HCT116 (cell line): ENCODE measurements around the gene LIMA1. TPM values are rescaled to one million over a fixed set of nuclear protein-coding genes. Genes with fewer than 3 reads are reported as not detected.
"Not testable (repeated sequence)": the region's sequence is repeated elsewhere in the genome, so short reads cannot be mapped to it uniquely, and the experiment has no call there.

Experiments
- ATAC-seq: fragments of 200-7000 bp; cut with Tn5 transposase; 2 replicates; pipeline ENCODE4 v1.9.1; 2020; ENCODE audit warnings: mild to moderate bottlenecking, moderate library complexity
- BruUV-seq: library from RNA; stranded (reverse); fragments of 400-500 nt; replicated peaks from 2 replicates; lab custom pipeline; 2021; lab: Mats Ljungman, UMichigan
- CTCF ChIA-PET: fragments of 300-600 bp; sonication (Branson Sonifier 250); formaldehyde crosslinking; loops from one replicate; lab custom pipeline; 2021; ENCODE audit warnings: antibody characterized with exemption; lab: Charles Lee
- POLR2A ChIA-PET: fragments of 300-600, 350-600 bp; sonication (Branson Sonifier 250); formaldehyde crosslinking; loops from one replicate; lab custom pipeline; 2021; ENCODE audit warnings: antibody characterized with exemption; lab: Charles Lee
- RAD21 ChIA-PET, 2 experiments: fragments of 300-600 bp; sonication (Branson Sonifier 250); formaldehyde crosslinking; loops; one replicate each; lab custom pipeline; 2023; ENCODE audit warnings: low total read pairs in 2 of 2; ENCODE audit not compliant: uncharacterized antibody in 2 of 2, unreplicated experiment in 2 of 2, low non-redundant PET in 1 of 2; lab: Charles Lee
- DNase-seq: peaks from one replicate; pipeline ENCODE4 v3.0.0-alpha.2; 2010; ENCODE audit warnings: low read depth, low spot score
- H2AFZ ChIP-seq: fragments of 200-600 bp; shearing (Covaris generic), sonication (generic); 2 replicates; pipeline ENCODE4 v1.6.1; 2017; ENCODE audit warnings: low read depth, mixed run types, mixed read lengths, antibody characterized with exemption, low read length; ENCODE audit not compliant: poor library complexity, severe bottlenecking
- H3K27ac ChIP-seq: 2 replicates; pipeline ENCODE4 v1.5.1; 2012; ENCODE audit warnings: low read depth, low read length
- H3K27me3 ChIP-seq: fragments of 200-600 bp; sonication (generic); 2 replicates; pipeline ENCODE4 v1.6.1; 2016; ENCODE audit warnings: mixed run types, low read length, mixed read lengths; ENCODE audit not compliant: insufficient read depth
- H3K36me3 ChIP-seq, 2 experiments: fragments of 200-500 bp in 1 of 2; fragments of 200-600 bp in 1 of 2; sonication (Bioruptor generic) in 1 of 2; sonication (generic) in 1 of 2; 2 replicates each; pipeline versions ENCODE4 v1.5.1 to v1.6.1; 2014 to 2016; ENCODE audit warnings: low read length in 2 of 2, inconsistent platforms in 1 of 2, mixed read lengths in 1 of 2, mixed run types in 1 of 2; ENCODE audit not compliant: insufficient read depth in 2 of 2, control insufficient read depth in 1 of 2
- H3K4me1 ChIP-seq, 2 experiments: fragments of 200-600 bp in 1 of 2; sonication (generic) in 1 of 2; 2 replicates each; pipeline versions ENCODE4 v1.5.1 to v1.6.1; 2012 to 2017; ENCODE audit warnings: low read length in 2 of 2, inconsistent platforms in 1 of 2, mild to moderate bottlenecking in 1 of 2, mixed read lengths in 1 of 2, mixed run types in 1 of 2, moderate library complexity in 1 of 2; ENCODE audit not compliant: insufficient read depth in 2 of 2, control insufficient read depth in 1 of 2
- H3K4me2 ChIP-seq: fragments of 200-600 bp; sonication (generic); 2 replicates; pipeline ENCODE4 v1.6.1; 2017; ENCODE audit warnings: mixed run types, low read length, mixed read lengths
- H3K4me3 ChIP-seq, 2 experiments: fragments of 200-600 bp in 1 of 2; sonication (generic) in 1 of 2; replicated peaks in 1 of 2; 2 replicates each; pipeline ENCODE4 v1.5.1; 2011 to 2016; ENCODE audit warnings: low read length in 2 of 2, control low read depth in 1 of 2, low read depth in 1 of 2, mild to moderate bottlenecking in 1 of 2, mixed read lengths in 1 of 2, mixed run types in 1 of 2
- H3K79me2 ChIP-seq: fragments of 200-600 bp; sonication (generic); 2 replicates; pipeline ENCODE4 v1.6.1; 2017; ENCODE audit warnings: mild to moderate bottlenecking, mixed run types, low read length, moderate library complexity, mixed read lengths; ENCODE audit not compliant: insufficient read depth
- H3K9ac ChIP-seq: fragments of 200-600 bp; sonication (generic); 2 replicates; pipeline ENCODE4 v1.6.1; 2016; ENCODE audit warnings: low read length, mixed read lengths
- H3K9me2 ChIP-seq: fragments of 200-600 bp; sonication (generic), shearing (Covaris generic); 2 replicates; pipeline ENCODE4 v1.6.1; 2017; ENCODE audit warnings: mixed run types, mild to moderate bottlenecking, moderate library complexity; ENCODE audit not compliant: insufficient read depth
- H3K9me3 ChIP-seq, 2 experiments: fragments of 200-500 bp in 1 of 2; fragments of 200-600 bp in 1 of 2; sonication (Bioruptor generic) in 1 of 2; sonication (generic) in 1 of 2; 2 replicates each; pipeline ENCODE4 v1.6.1; 2014 to 2017; ENCODE audit warnings: low read length in 2 of 2, mixed read lengths in 2 of 2, inconsistent platforms in 1 of 2, low read depth in 1 of 2, mild to moderate bottlenecking in 1 of 2, mixed run types in 1 of 2, moderate library complexity in 1 of 2; ENCODE audit not compliant: control insufficient read depth in 1 of 2, insufficient read depth in 1 of 2
- H4K20me1 ChIP-seq: fragments of 200-600 bp; sonication (generic), shearing (Covaris generic); 2 replicates; pipeline ENCODE4 v1.6.1; 2017; ENCODE audit warnings: mixed run types, mild to moderate bottlenecking, moderate library complexity; ENCODE audit not compliant: insufficient read depth
- EGR1 ChIP-seq: IDR thresholded peaks from 2 replicates; pipeline ENCODE4 v1.6.1; 2012; ENCODE audit warnings: low read depth
- FOSL1 ChIP-seq: IDR thresholded peaks from 2 replicates; pipeline ENCODE4 v1.6.1; 2012; ENCODE audit warnings: low read depth
- JUND ChIP-seq: IDR thresholded peaks from 2 replicates; pipeline ENCODE4 v1.6.1; 2012
- REST ChIP-seq: IDR thresholded peaks from 2 replicates; pipeline ENCODE4 v1.6.1; 2012; ENCODE audit warnings: low read depth
- SP1 ChIP-seq: IDR thresholded peaks from 2 replicates; pipeline ENCODE4 v1.6.1; 2012; ENCODE audit warnings: low read depth
- SRF ChIP-seq: IDR thresholded peaks from 2 replicates; pipeline ENCODE4 v1.6.1; 2012; ENCODE audit warnings: low read depth
- intact Hi-C: fragments of 100-400 bp; cut with micrococcal nuclease; formaldehyde crosslinking; loops from 2 replicates; pipeline ENCODE4 v1.10.0; 2022
- total RNA-seq: library from RNA; stranded (reverse); gene quantifications from one replicate; pipeline ENCODE4 v1.2.1, GENCODE V29; 2021; ENCODE audit not compliant: unreplicated experiment
- TF ChIP-seq, protein P1 (sequence below): IDR thresholded peaks from 2 replicates; pipeline ENCODE4 v1.6.1; 2012

LIMA1 gene
- total RNA-seq, 1 experiment from 2014 or later: 79.6 TPM

DNA sequence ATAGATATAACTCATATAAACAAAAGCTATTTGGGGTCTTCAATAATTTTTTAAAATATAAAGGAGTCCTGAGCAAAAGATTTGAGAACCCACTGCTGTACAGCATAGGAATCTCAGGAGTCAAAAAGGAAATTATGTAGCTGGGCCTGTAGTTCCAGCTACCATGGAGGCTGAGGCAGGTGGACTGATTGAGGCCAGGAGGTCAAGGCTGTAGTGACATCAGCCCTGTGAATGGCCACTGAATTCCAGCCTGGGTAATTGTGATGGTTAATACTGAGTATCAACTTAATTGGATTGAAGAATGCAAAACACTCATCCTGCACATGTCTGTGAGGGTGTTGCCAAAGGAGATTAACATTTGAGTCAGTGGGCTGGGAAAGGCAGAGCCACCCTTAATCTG is 126.7 kb downstream of the LIMA1 start:
- peaks cover 0 to 4% of the 10 kb centered on the region in 2 experiments; a peak in 1 of 4 replicates for H3K4me1 ChIP-seq
- intact Hi-C loops: no loop called here
- BruUV-seq: no TSS peak
- no peaks in the 10 kb centered on the region for H3K9me2 ChIP-seq
- CTCF ChIA-PET: interaction anchor here (0.6 to 1.8 kb wide), 2 partner anchors 45 to 68 kb away, joined by 3 to 4 read pairs; partner anchors contain the start of gene COX14
- H3K9ac ChIP-seq: no peak overlapping the region
- RAD21 ChIA-PET: no interaction called here
- H2AFZ ChIP-seq: no peak overlapping the region
- no peaks in the 10 kb centered on the region for H3K27me3 ChIP-seq
- no peak overlapping the region for H3K4me2 ChIP-seq
- no peaks in the 10 kb centered on the region for H4K20me1 ChIP-seq
- no peak for ATAC-seq
- H3K27ac ChIP-seq: no peak overlapping the region
- POLR2A ChIA-PET: no interaction called here
- H3K4me3 ChIP-seq: no peak overlapping the region
- no peaks in the 10 kb centered on the region for H3K9me3 ChIP-seq
- no peaks in the 10 kb centered on the region for H3K36me3 ChIP-seq
- DNase-seq: no peak
- H3K79me2 ChIP-seq: peaks cover 17% of the 10 kb centered on the region; the same call in 1 of the 2 replicates
- TF ChIP-seq SP1 (no peak), SRF (no peak), FOSL1 (no peak), JUND (no peak), REST (no peak), EGR1 (no peak)
- TF ChIP-seq, protein P1, sequence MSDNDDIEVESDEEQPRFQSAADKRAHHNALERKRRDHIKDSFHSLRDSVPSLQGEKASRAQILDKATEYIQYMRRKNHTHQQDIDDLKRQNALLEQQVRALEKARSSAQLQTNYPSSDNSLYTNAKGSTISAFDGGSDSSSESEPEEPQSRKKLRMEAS: no peak

DNA sequence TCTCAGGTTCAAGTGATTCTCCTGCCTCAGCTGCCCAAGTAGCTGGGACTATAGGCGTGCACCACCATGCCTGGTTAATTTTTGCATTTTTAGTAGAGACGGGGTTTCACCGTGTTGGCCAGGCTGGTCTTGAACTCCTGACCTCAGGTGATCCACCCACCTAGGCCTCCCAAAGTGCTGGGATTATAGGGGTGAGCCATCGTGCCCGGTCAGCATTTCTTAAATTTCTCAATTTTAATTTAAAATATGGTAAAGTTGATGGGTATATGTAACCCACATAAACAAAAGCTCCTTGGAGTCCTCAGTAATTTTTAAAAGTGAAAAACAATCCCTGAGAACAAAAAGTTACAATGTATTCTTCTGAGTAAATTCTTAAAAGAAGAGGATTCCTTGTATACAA is 128.4 kb downstream of the LIMA1 start:
- RAD21 ChIA-PET: interaction anchor here in 1 of 2 experiments (0.7 kb wide), 1 partner anchor 39 kb away, joined by 7 read pairs; no protein-coding TSS in a partner anchor
- H3K9me3 ChIP-seq, POLR2A ChIA-PET, H3K36me3 ChIP-seq, BruUV-seq, CTCF ChIA-PET, H3K4me2 ChIP-seq, H3K27me3 ChIP-seq, H3K9ac ChIP-seq, H3K4me1 ChIP-seq, H2AFZ ChIP-seq, H4K20me1 ChIP-seq, H3K27ac ChIP-seq, DNase-seq, ATAC-seq, intact Hi-C loops, H3K9me2 ChIP-seq, H3K4me3 ChIP-seq: not testable (repeated sequence)
- H3K79me2 ChIP-seq: peaks cover 17% of the 10 kb centered on the region; the same call in 1 of the 2 replicates
